Tibial nerve (tissue), 4 donors: ENCODE measurements around the gene RNASE9. TPM values are rescaled to one million over a fixed set of nuclear protein-coding genes. Genes with fewer than 3 reads are reported as not detected.
"Not testable (repeated sequence)": the region's sequence is repeated elsewhere in the genome, so short reads cannot be mapped to it uniquely, and the experiment has no call there.

Experiments
- DNase-seq, 2 donors: peaks; one replicate each; pipeline ENCODE4 v3.0.0-alpha.2; 2019; ENCODE audit warnings: low spot score in 2 of 2
- H3K27ac ChIP-seq, 4 donors: fragments of 200-600 bp; sonication (generic) in 3 of 4; one replicate each; pipeline ENCODE4 v1.5.1; 2017 to 2019; ENCODE audit warnings: mild to moderate bottlenecking in 1 of 4
- H3K27me3 ChIP-seq, 2 donors: fragments of 200-600 bp; sonication (generic) in 1 of 2; one replicate each; pipeline versions ENCODE4 v1.5.1 to v1.6.0; 2017 to 2019
- H3K36me3 ChIP-seq, 3 donors: fragments of 200-600 bp; sonication (generic); one replicate each; pipeline ENCODE4 v1.5.1; 2018 to 2019
- H3K4me1 ChIP-seq, 4 donors: fragments of 200-600 bp; sonication (generic) in 3 of 4; one replicate each; pipeline ENCODE4 v1.5.1; 2017 to 2019
- H3K4me3 ChIP-seq, 4 donors: fragments of 200-600 bp; sonication (generic) in 3 of 4; one replicate each; pipeline ENCODE4 v1.5.1; 2017 to 2019; ENCODE audit warnings: mild to moderate bottlenecking in 1 of 4, moderate library complexity in 1 of 4
- H3K9me3 ChIP-seq, 4 donors: fragments of 200-600 bp; sonication (generic) in 3 of 4; one replicate each; pipeline ENCODE4 v1.5.1; 2017 to 2019
- EP300 ChIP-seq, 2 donors: sonication (generic); formaldehyde crosslinking; IDR thresholded peaks; one replicate each; pipeline ENCODE4 v1.6.1; 2017; ENCODE audit warnings: antibody characterized with exemption in 2 of 2, mild to moderate bottlenecking in 1 of 2
- POLR2A ChIP-seq, 2 donors: fragments of 450-650 bp; IDR thresholded peaks; one replicate each; pipeline ENCODE4 v1.6.1; 2017; ENCODE audit warnings: antibody characterized with exemption in 2 of 2, mild to moderate bottlenecking in 2 of 2, moderate library complexity in 2 of 2
- WGBS, 2 donors: methylation state at CpG; one replicate each; pipeline ENCODE4 v1.1.5; 2018; 5-methylcytosine and 5-hydroxymethylcytosine counted together
- total RNA-seq, 4 donors: library from RNA; depleted of rRNA; stranded (reverse); fragments of >200 nt; gene quantifications; one replicate each; pipeline ENCODE4 v1.1.0, GENCODE V29; 2016
- TF ChIP-seq, protein P1 (sequence below), 5 experiments: fragments of 200-600 bp in 3 of 5; fragments of 450-650 bp in 2 of 5; sonication (generic) in 3 of 5; IDR thresholded peaks; one replicate each; pipeline ENCODE4 v1.5.1; 2016 to 2019; ENCODE audit warnings: antibody characterized with exemption in 5 of 5, mild to moderate bottlenecking in 3 of 5, moderate library complexity in 2 of 5

The RNASE9 gene
- total RNA-seq, 4 donors from 2014 or later = not detected

DNA sequence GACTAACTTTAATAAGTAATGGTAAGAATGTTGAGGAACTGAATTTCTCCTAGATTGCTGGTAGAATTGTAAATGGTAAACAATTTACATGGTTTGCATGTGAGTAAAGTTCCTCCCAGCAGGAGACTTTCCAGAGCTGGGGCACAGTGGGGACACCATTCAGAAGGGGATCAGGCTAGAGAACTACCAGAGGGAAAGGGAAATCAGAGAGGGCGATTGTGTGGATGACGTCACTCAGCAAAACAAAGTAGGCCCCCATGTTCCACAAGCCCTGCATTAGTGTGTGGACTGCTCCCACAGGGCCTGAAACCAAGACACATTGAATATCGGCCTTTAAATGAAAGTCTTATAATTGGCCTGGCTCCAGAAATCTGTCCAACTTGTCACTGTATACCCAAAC lies 17.5 kb upstream of the RNASE9 start:
- no peaks in the 10 kb centered on the region for H3K9me3 ChIP-seq
- no peak overlapping the region for H3K4me3 ChIP-seq
- DNase-seq = no peak
- TF ChIP-seq POLR2A (IDR thresholded peaks at IDR 0.05) = no peak
- TF ChIP-seq, protein P1, sequence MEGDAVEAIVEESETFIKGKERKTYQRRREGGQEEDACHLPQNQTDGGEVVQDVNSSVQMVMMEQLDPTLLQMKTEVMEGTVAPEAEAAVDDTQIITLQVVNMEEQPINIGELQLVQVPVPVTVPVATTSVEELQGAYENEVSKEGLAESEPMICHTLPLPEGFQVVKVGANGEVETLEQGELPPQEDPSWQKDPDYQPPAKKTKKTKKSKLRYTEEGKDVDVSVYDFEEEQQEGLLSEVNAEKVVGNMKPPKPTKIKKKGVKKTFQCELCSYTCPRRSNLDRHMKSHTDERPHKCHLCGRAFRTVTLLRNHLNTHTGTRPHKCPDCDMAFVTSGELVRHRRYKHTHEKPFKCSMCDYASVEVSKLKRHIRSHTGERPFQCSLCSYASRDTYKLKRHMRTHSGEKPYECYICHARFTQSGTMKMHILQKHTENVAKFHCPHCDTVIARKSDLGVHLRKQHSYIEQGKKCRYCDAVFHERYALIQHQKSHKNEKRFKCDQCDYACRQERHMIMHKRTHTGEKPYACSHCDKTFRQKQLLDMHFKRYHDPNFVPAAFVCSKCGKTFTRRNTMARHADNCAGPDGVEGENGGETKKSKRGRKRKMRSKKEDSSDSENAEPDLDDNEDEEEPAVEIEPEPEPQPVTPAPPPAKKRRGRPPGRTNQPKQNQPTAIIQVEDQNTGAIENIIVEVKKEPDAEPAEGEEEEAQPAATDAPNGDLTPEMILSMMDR (IDR thresholded peaks at IDR 0.05) = no peak
- no peak for TF ChIP-seq EP300 (IDR thresholded peaks at IDR 0.05)
- no peaks in the 10 kb centered on the region for H3K36me3 ChIP-seq
- WGBS, 2 donors = 49 to 52% methylated on average over 3 of the region's 3 CpGs
- H3K27me3 ChIP-seq = no peaks in the 10 kb centered on the region
- H3K27ac ChIP-seq = no peak overlapping the region
- no peaks in the 10 kb centered on the region for H3K4me1 ChIP-seq

GRCh38 chr14:20572382-20572990 lies 11.6 kb upstream of the RNASE9 start:
- H3K27ac ChIP-seq, DNase-seq, H3K36me3 ChIP-seq, H3K27me3 ChIP-seq, H3K4me1 ChIP-seq, H3K4me3 ChIP-seq: not testable (repeated sequence)
- peaks cover 0 to 23% (median 0%) of the 10 kb centered on the region in 4 donors for H3K9me3 ChIP-seq
- 60 to 63% methylated on average over 4 of the region's 4 CpGs for WGBS, 2 donors

- not testable (repeated sequence) for H3K4me3 ChIP-seq, H3K27ac ChIP-seq
- 69 to 75% methylated on average over 1 of the region's 1 CpG for WGBS, 2 donors
These were observed 9.9 kb upstream of the RNASE9 start for GRCh38 chr14:20570720-20571119.

DNA sequence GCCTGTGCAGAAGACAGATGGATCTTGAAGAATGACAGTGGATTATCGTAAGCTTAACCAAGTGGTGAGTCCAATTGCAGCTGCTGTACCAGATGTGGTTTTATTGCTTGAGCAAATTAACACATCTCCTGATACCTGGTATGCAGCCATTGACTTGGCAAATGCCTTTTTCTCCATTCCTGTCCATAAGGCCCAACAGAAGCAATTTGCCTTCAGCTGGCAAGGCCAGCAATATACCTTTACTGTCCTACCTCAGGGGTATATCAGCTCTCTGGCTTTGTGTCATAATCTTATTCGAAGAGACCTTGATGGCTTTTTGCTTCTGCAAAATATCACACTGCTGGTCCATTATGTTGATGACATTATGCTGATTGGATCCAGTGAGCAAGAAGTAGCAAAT lies 9.0 kb upstream of the RNASE9 start:
- not testable (repeated sequence) for H3K27me3 ChIP-seq, H3K36me3 ChIP-seq, H3K4me1 ChIP-seq, H3K27ac ChIP-seq, DNase-seq, H3K4me3 ChIP-seq
- peaks cover 0 to 23% (median 0%) of the 10 kb centered on the region in 4 donors for H3K9me3 ChIP-seq
- WGBS, 2 donors = 92 to 95% methylated on average over 2 of the region's 2 CpGs

More at GRCh38 chr14:20570720-20571119, 9.9 kb upstream of the RNASE9 start:
- H3K4me1 ChIP-seq, H3K36me3 ChIP-seq, H3K27me3 ChIP-seq, DNase-seq: not testable (repeated sequence)
- H3K9me3 ChIP-seq = peaks cover 0 to 23% (median 0%) of the 10 kb centered on the region in 4 donors

DNA sequence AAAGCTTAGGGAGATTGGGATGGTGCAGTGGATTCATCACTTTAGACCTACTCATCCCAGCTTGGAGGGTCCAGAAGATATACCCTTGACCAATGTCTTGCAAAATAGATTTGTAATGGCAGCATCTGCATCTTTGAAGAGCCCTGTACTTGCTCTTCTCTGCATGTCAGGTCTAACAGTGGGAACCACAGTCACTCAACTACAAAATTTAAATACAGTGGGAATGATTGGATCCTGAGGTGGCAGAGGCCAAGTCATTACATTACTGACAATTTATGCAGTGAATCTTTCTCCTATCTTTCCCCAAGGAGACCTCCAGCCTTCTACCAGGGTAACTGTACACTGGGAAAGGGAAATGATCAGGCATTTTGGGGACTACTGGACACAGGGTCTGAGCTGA lies 8.2 kb upstream of the RNASE9 start:
- TF ChIP-seq POLR2A (IDR thresholded peaks at IDR 0.05) = no peak
- TF ChIP-seq, protein P1 (IDR thresholded peaks at IDR 0.05) = no peak
- no peak for TF ChIP-seq EP300 (IDR thresholded peaks at IDR 0.05)
- Histone ChIP-seq H3K4me1 (no peaks in the 10 kb centered on the region), H3K27me3 (no peaks in the 10 kb centered on the region), H3K4me3 (no peak overlapping the region), H3K27ac (no peak overlapping the region), H3K36me3 (no peaks in the 10 kb centered on the region), H3K9me3 (peaks cover 0 to 23% (median 0%) of the 10 kb centered on the region in 4 donors)
- no peak for DNase-seq

DNA sequence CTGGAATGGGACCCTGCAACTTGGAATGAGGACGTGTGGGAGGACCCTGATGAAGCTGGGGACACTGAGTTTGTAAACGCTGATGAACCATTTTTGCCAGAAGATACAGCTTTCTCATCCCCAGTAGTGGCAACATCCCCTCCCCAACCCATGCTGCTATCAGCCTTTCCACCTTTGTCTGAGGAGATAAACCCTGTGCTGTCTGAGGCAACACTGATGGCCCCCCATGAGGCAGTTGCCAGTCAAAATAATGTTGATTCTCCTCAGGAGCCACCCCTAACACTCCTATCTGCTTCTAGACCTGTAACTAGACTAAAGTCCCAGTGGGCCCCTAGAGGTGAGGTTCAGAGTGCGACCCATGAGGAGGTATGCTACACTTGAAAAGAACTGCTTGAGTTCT lies 7.5 kb upstream of the RNASE9 start:
- no peak for DNase-seq
- Histone ChIP-seq H3K9me3 (peaks cover 0 to 23% (median 0%) of the 10 kb centered on the region in 4 donors), H3K27ac (no peak overlapping the region), H3K4me3 (no peak overlapping the region), H3K4me1 (no peaks in the 10 kb centered on the region), H3K27me3 (no peaks in the 10 kb centered on the region), H3K36me3 (no peaks in the 10 kb centered on the region)
- WGBS, 2 donors = 84 to 86% methylated on average over 3 of the region's 3 CpGs
- TF ChIP-seq, protein P1 (IDR thresholded peaks at IDR 0.05) = no peak
- TF ChIP-seq POLR2A (IDR thresholded peaks at IDR 0.05) (no peak), EP300 (IDR thresholded peaks at IDR 0.05) (no peak)

GRCh38 chr14:20567199-20567598 lies 6.4 kb upstream of the RNASE9 start:
- not testable (repeated sequence) for H3K4me1 ChIP-seq

More at GRCh38 chr14:20567199-20567598, 6.4 kb upstream of the RNASE9 start:
- peaks cover 0 to 23% (median 0%) of the 10 kb centered on the region in 4 donors for H3K9me3 ChIP-seq
- H3K27me3 ChIP-seq, H3K27ac ChIP-seq, DNase-seq, H3K36me3 ChIP-seq, H3K4me3 ChIP-seq: not testable (repeated sequence)
- WGBS, 2 donors = 80 to 90% methylated on average over 1 of the region's 1 CpG
